GM18907 (cell line): ENCODE results near the gene HTD2.

Source experiments
- ATAC-seq: cut with Tn5 transposase; IDR thresholded peaks from one replicate; pipeline ENCODE4 v1.9.1; 2021; ENCODE audit warnings: mild to moderate bottlenecking, moderate library complexity; ENCODE audit not compliant: unreplicated experiment

Gene HTD2

GRCh38 chr3:58355179-58355578, 48.9 kb downstream of the HTD2 start:
- peak; percentile 49 for ATAC-seq

GRCh38 chr3:58356054-58356453, 49.7 kb downstream of the HTD2 start:
- ATAC-seq = no peak

GRCh38 chr3:58357402-58357801, 51.1 kb downstream of the HTD2 start:
- ATAC-seq = no peak

- ATAC-seq = no peak
These were observed 51.8 kb downstream of the HTD2 start for GRCh38 chr3:58358092-58358491.

GRCh38 chr3:58358808-58359207, 52.5 kb downstream of the HTD2 start:
- no peak for ATAC-seq

GRCh38 chr3:58359621-58360020, 53.3 kb downstream of the HTD2 start:
- no peak for ATAC-seq

- ATAC-seq = no peak
These were observed 55.5 kb downstream of the HTD2 start for GRCh38 chr3:58361866-58362265.

- no peak for ATAC-seq
These were observed 60.4 kb downstream of the HTD2 start for GRCh38 chr3:58366699-58367098.

GRCh38 chr3:58369038-58369437, 62.7 kb downstream of the HTD2 start:
- no peak for ATAC-seq
